Renal cortex interstitium (tissue), 15 donors: ENCODE data around the gene GNG2. TPM values are rescaled to one million over a fixed set of nuclear protein-coding genes. Genes with fewer than 3 reads are reported as not detected.
A peak's percentile ranks its signal among the peaks of the same experiment; 100 is the strongest.

Source experiments
- DNase-seq, 11 donors: peaks; one replicate each; pipeline ENCODE4 v3.0.0-alpha.2; 2013; ENCODE audit warnings: low read depth in 9 of 11, low spot score in 4 of 11; ENCODE audit errors: extremely low read depth in 1 of 11
- long read RNA-seq, 16 experiments: transcript quantifications; one replicate each; lab custom pipeline, GENCODE V29; 2026
- polyA plus RNA-seq, 3 donors: library from polyadenylated mRNA; unstranded; fragments of 120-200 nt; gene quantifications; one replicate each; pipeline ENCODE4 v1.2.1, GENCODE V29; 2013; ENCODE audit not compliant: insufficient read length in 3 of 3

GNG2 gene
- polyA plus RNA-seq = 10 to 100 TPM; 62.2 to 74.2 (median 71.0) TPM
- long read RNA-seq, donor 1, transcript GNG2-213 (4 exons, 2,125 nt) = major isoform, 21 of 25 reads
- long read RNA-seq, donor 1, partial matches to known transcripts = 0 of 25 reads
- long read RNA-seq, donor 1, other reads (novel, unspliced or antisense) = 0 of 25 reads
- long read RNA-seq, donor 2, transcript GNG2-213 (4 exons, 2,125 nt) = major isoform, 17 of 30 reads
- long read RNA-seq, donor 2, partial matches to known transcripts = 12 of 30 reads
- long read RNA-seq, donor 2, other reads (novel, unspliced or antisense) = 0 of 30 reads
- long read RNA-seq, donor 3, transcript GNG2-213 (4 exons, 2,125 nt) = major isoform, 36 of 67 reads
- long read RNA-seq, donor 3, partial matches to known transcripts = 24 of 67 reads
- long read RNA-seq, donor 3, other reads (novel, unspliced or antisense) = 0 of 67 reads
- long read RNA-seq, donor 4, transcript GNG2-213 (4 exons, 2,125 nt) = major isoform, 21 of 21 reads
- long read RNA-seq, donor 4, partial matches to known transcripts = 0 of 21 reads
- long read RNA-seq, donor 4, other reads (novel, unspliced or antisense) = 0 of 21 reads
- long read RNA-seq, donor 5 = 0 reads
- long read RNA-seq, donor 6, transcript GNG2-213 (4 exons, 2,125 nt) = major isoform, 24 of 27 reads
- long read RNA-seq, donor 6, partial matches to known transcripts = 0 of 27 reads
- long read RNA-seq, donor 6, other reads (novel, unspliced or antisense) = 0 of 27 reads
- long read RNA-seq, donor 7, transcript GNG2-213 (4 exons, 2,125 nt) = major isoform, 25 of 30 reads
- long read RNA-seq, donor 7, partial matches to known transcripts = 0 of 30 reads
- long read RNA-seq, donor 7, other reads (novel, unspliced or antisense) = 0 of 30 reads
- long read RNA-seq, donor 8 = 0 reads
- long read RNA-seq, donor 9, transcript GNG2-213 (4 exons, 2,125 nt) = major isoform, 31 of 45 reads
- long read RNA-seq, donor 9, partial matches to known transcripts = 10 of 45 reads
- long read RNA-seq, donor 9, other reads (novel, unspliced or antisense) = 0 of 45 reads
- long read RNA-seq, donor 10, transcript GNG2-213 (4 exons, 2,125 nt) = major isoform, 39 of 60 reads
- long read RNA-seq, donor 10, partial matches to known transcripts = 19 of 60 reads
- long read RNA-seq, donor 10, other reads (novel, unspliced or antisense) = 0 of 60 reads
- long read RNA-seq, donor 11, transcript GNG2-213 (4 exons, 2,125 nt) = major isoform, 27 of 59 reads
- long read RNA-seq, donor 11, partial matches to known transcripts = 30 of 59 reads
- long read RNA-seq, donor 11, other reads (novel, unspliced or antisense) = 0 of 59 reads
- long read RNA-seq, donor 12, transcript GNG2-213 (4 exons, 2,125 nt) = major isoform, 10 of 35 reads
- long read RNA-seq, donor 12, partial matches to known transcripts = 24 of 35 reads
- long read RNA-seq, donor 12, other reads (novel, unspliced or antisense) = 0 of 35 reads
- long read RNA-seq, donor 13 = 0 reads
- long read RNA-seq, donor 14, transcript GNG2-213 (4 exons, 2,125 nt) = major isoform, 28 of 42 reads
- long read RNA-seq, donor 14, partial matches to known transcripts = 9 of 42 reads
- long read RNA-seq, donor 14, other reads (novel, unspliced or antisense) = 0 of 42 reads
- long read RNA-seq, donor 15, transcript GNG2-213 (4 exons, 2,125 nt) = major isoform, 16 of 18 reads
- long read RNA-seq, donor 15, partial matches to known transcripts = 0 of 18 reads
- long read RNA-seq, donor 15, other reads (novel, unspliced or antisense) = 0 of 18 reads
- long read RNA-seq, donor 16, transcript GNG2-213 (4 exons, 2,125 nt) = major isoform, 69 of 91 reads
- long read RNA-seq, donor 16, partial matches to known transcripts = 17 of 91 reads
- long read RNA-seq, donor 16, other reads (novel, unspliced or antisense) = 0 of 91 reads

- DNase-seq = peak in 8 of 11 donors; percentile 59 to 74 (median 68)
Measured at GRCh38 chr14:51860164-51860824, at the start of gene GNG2. GNG2 (plus strand) TSS chr14:51860612; CDS start chr14:51950679, 90,067 bp downstream.

GRCh38 chr14:51811706-51812105 lies 48.7 kb upstream of the GNG2 start:
- DNase-seq = no peak

GRCh38 chr14:51816031-51816430 lies 44.4 kb upstream of the GNG2 start:
- DNase-seq = no peak

GRCh38 chr14:51817326-51817725 lies 43.1 kb upstream of the GNG2 start:
- DNase-seq = no peak

- no peak for DNase-seq
Measured at GRCh38 chr14:51818748-51819380, 41.5 kb upstream of the GNG2 start.

DNA sequence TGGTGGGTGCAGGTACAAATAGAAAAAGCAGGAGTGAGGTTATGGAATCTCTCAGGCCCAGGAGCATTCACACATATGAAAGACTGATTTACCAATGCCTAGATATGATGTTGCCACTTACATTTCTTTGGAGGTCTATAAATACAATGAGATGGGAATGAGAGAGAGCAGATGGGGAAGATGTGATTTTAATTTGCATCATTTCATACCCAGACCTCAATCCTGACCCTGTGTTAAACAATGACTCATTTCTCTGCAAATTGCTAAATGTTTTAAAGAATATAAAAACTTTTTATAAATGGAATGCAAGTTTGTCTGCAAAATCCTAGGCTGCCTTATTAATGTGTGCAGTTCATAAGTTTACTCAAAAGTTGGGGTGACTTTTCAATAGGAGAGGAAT lies 38.6 kb upstream of the GNG2 start:
- DNase-seq = no peak

DNA sequence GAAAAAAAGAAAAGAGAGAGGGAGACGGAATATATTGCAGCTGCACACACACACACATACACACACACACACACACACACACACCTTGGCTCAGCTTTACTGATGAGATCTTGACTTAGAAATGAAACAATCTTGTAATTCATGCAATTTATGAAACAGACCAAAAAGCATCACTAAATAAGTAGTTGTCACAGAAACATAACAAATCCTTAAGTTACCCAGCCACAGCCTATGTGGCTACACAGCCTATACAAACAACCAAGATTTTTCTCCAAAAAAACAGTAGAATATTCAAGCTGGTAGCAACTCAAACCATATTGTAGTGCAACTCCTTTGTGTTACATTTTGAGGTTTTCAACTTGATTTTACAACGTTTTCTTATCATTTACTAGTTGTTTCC lies 37.9 kb upstream of the GNG2 start:
- DNase-seq = no peak

GRCh38 chr14:51823706-51824105 lies 36.7 kb upstream of the GNG2 start:
- no peak for DNase-seq

- no peak for DNase-seq
Measured at GRCh38 chr14:51824191-51824590, 36.2 kb upstream of the GNG2 start.

DNA sequence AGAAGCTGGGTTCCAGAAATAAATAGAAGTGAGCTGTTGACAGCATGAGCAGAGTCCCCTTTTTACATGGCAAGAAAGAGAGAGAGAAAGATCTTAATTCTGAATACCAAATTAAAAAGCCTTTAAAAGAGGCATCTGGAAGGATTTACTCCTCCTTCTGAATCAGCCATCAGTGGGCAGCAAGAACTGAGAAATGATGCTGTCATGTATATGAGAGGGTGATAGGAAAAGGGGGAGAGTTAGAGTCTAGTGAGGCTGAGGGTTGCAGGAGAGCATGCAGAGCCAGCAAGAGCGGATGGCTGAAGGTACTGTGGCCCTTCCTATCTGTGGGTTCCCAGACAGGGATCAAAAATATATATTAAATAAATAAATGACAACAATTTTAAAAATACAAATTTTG lies 34.5 kb upstream of the GNG2 start:
- no peak for DNase-seq

- no peak for DNase-seq
Measured at GRCh38 chr14:51828017-51828797, 32.2 kb upstream of the GNG2 start.

- DNase-seq = no peak
Measured at GRCh38 chr14:51834240-51834639, 26.2 kb upstream of the GNG2 start.

DNA sequence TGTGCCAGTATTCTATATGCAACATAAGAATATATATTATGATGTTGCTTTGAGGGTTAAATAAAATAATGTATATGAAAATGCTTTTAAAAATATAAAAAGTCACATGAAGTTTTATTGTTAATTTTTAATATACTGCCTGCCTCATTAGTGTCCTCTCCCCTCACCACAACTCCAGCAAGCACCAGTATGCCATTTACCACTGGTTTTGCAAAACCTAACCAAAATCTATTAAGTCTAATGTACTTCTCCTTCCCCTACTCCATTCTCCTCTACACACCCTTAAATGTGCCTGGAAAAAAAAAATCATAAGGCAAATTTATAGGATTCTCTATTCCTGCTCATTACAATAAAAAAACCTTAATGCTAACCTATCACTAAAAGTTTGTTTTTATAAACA lies 24.0 kb upstream of the GNG2 start:
- no peak for DNase-seq

DNA sequence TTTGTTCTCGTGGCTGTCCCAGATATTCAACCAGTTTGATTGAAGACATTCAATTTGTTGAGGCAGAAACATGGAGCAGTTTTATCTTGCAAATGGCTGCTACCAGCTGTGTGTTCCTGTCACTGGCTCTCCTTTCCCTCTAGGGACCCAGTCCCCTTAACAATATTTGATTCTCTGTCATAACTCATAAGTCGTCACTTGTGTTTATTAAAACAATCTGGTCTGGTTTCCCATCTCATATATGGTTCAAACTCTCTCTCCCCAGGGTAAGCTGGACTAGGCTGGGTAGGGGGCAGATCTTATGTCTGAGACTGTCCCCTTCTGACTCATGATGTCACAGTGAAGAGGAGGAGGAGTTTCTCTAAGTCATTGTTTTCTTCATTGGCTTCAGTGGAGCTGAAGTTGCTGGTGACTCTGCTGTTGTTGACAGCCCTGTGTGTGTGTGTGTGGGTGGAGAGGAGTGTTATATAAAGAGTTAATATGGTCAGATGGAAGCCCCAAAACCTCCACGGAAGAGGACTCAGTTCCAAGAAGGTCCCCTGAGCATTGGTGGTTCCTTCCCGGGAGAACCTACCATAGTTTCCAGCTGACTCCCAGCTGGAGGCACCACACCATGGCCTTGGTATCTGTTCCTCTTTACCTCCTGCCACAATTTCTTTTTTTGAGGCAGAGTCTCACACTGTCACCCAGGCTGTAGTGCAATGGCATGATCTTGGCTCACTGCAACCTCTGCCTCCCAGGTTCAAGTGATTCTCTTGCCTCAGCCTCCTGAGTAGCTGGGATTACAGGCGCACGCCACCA lies 16.1 kb upstream of the GNG2 start:
- DNase-seq = no peak

DNA sequence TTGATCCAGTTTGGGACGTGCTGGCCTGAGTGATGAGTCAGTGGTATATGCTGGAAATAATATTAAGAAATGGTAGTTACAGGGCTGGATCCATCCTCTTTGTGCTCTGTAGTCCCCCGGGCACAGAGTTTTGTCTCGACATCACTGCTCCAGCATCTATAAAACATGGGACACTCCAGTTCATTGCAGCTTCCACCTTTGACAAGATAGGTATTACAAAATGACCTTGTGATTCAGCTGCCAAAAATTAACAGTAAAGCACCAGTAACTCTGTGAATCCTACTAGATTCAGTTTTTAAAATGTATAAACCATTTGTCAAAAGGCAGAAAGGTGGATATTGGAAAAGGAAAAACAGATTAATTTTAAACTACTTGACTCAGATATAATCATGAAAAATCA lies 14.6 kb upstream of the GNG2 start:
- no peak for DNase-seq
